Stimulated activated CD8-positive, alpha-beta memory T cell treated with anti-CD3 and anti-CD28 coated beads, Interleukin-2, amount 100 ng/mL, for 48 hours (primary cell): ENCODE data around the gene LCLAT1.
"Not testable (repeated sequence)": the region's sequence is repeated elsewhere in the genome, so short reads cannot be mapped to it uniquely, and the experiment has no call there.

Experiments used
- DNase-seq, 2 donors: peaks; one replicate each; pipeline ENCODE4 v3.0.0-alpha.2; 2020; ENCODE audit warnings: low read depth in 2 of 2

Gene LCLAT1

GRCh38 chr2:30590407-30590806, 143.4 kb downstream of the LCLAT1 start:
- no peak for DNase-seq

DNA sequence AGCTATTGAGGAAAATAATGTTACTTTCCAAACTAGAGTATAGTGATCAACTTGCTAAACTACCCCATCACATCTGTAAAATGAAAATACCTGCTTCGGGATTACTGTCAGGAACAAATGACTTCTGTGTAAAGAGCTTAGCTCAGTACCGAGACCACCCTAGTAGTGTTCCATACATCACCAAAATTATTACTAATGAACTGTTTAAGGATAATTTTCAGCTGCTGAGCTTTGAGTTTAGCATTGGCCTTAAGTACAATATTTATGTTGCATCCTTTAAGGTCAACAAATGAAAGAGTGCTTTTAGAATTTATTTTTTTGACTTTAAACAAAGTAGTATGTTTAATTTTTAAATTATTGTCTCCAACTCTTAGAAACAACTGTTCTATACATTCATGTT, 144.1 kb downstream of the LCLAT1 start:
- DNase-seq: no peak

- DNase-seq: no peak
These were observed 154.3 kb downstream of the LCLAT1 start for GRCh38 chr2:30601375-30601774.

DNA sequence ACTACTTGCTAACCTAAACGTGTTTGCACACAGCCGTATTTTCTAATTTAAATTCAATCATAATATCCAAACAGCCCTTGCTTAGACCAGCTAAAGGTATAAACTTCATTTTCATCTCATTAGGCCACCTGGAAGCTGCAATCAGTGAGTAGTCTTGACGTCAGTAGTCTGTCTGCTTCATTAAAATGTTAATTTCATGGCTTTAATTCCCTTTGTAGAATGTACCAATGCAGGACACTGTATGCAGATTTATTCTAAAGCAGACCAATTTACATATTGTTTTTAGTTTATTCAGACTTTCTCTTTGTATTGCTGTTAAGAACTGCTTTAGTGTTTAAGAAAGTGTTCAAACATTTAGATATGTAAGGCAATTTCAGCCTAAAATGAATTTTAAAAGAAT, 158.2 kb downstream of the LCLAT1 start:
- DNase-seq: no peak

DNA sequence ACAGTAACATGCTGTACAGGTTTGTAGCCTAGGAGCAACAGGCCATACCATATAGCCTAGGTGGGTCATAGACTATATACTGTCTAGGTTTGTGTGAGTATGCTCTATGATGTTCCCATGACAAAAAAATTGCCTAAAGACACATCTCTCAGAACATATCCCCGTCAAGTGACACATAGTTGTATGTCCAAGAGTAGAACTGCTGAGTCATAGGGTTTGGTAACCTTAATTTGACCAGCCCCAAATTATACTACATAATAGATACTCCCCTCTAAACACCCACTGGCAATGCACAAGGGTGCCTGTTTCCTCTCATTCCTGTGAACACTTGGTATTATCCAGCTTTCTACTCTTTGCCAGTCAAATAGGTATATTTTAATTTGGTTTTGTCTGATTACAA, 161.6 kb downstream of the LCLAT1 start:
- DNase-seq: no peak

DNA sequence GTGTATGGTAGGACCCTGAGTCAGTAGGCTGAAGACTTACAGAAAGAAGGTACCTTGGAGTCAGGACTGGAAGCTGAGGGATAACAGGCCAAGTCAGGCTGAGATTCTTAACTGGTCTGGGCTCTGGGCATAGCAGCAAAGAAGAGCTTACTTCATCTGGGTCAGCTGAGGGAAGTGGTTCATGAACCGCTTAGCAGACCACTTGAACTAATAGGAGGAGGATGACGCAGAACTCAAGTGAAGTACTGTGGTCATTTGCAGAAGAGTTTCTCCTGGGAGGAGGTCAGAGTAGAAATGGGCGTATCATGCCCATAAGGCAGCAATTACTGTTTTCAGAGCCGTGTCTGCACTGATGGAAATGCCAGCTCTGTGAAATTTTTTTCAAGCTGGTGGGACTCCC, 164.5 kb downstream of the LCLAT1 start:
- DNase-seq: no peak

DNA sequence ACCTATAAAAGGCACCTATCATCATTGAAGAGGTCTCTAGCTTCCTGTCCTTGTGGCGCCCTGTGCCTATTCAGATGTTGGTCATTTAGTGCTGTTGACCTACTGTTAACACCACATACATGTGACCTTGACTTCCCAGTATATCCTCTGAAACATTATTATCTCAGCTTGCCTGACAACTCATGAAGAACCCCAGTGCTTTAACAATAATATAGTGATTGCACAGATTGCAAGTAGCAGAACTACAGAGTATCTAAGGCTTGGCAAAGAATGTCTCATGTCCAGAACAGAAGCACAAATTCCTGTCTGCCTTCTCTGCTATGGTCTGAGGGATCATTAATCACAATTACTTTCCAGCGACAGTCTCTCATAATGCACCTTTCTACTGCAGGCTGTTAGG, 165.3 kb downstream of the LCLAT1 start:
- DNase-seq: no peak

DNA sequence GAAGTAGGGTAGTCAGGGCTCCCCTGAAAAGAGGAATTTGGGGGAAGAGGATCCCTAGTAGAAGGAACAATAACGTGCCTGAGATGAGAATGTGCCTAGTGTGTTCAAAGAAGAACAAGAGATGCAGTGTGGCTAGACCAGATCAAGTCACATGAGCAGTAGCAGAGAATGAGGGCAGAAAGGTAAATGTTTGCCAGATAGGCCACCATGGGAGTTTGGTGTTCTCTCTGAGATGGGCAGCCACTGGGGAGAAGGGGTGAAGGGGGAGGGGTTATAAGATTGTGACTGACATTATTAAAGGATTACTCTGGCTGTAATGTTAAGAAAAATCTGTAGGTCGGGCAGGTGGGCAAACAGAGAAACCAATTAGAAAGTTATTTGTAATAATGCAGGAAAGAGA, 166.0 kb downstream of the LCLAT1 start:
- no peak for DNase-seq

DNA sequence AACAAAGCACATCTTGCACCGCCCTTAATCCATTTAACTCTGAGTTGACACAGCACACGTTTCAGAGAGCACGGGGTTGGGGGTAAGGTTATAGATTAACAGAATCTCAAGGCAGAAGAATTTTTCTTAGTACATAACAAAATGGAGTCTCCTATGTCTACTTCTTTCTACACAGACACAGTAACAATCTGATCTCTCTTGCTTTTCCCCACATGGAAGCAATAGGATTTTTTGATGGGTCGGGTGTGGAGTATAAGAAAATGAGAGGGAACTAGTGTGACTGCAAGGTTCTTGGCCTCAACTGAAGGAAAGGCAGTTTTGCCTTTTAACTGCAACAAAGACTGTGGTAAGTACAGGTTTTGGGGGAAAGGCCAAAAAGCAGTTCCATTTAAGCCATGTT, 167.2 kb downstream of the LCLAT1 start:
- DNase-seq: not testable (repeated sequence)

DNA sequence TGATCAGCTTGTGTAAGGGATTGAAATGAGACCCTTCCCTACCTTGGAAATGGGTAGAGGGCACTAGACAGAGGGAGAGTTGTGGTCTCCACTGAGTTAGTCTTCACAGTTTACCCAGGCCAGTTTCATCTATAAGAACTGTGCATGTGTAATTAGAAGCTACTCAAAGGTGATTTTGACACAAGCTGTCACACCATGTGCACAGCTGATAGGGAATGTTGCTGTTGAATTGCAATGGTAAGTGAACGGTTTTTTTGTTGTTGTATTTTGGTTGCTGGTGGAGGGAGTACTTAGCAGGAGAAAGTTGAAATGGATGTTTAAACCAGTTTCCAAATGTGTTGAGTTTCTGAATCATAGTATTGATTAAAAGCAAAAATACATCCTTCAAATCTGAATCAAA, 168.9 kb downstream of the LCLAT1 start:
- DNase-seq: no peak

GRCh38 chr2:30620102-30620501, 173.1 kb downstream of the LCLAT1 start:
- DNase-seq: no peak

GRCh38 chr2:30621836-30622235, 174.8 kb downstream of the LCLAT1 start:
- DNase-seq: no peak

DNA sequence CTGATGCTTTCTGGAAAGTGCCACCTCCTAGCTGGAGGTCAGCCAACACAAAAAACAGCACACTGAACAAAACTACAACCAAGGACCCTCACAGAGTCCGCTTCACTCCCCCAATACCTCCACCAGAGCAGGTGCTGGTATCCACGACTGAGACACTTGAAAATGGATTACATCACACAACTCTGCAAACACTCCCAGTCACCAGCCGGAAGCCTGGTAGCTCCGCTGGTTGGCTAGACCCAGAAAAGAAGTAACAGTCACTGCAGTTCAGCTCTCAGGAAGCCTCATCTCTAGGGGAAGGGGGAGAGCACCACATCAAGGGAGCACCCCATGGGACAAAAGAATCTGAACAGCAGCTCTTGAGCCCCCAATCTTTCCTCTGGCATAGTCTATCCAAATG, 175.4 kb downstream of the LCLAT1 start:
- DNase-seq: no peak

GRCh38 chr2:30625276-30625675, 178.2 kb downstream of the LCLAT1 start:
- DNase-seq: no peak

- DNase-seq: no peak
These were observed 178.7 kb downstream of the LCLAT1 start for GRCh38 chr2:30625701-30626100.

- no peak for DNase-seq
These were observed 179.4 kb downstream of the LCLAT1 start for GRCh38 chr2:30626397-30626796.

DNA sequence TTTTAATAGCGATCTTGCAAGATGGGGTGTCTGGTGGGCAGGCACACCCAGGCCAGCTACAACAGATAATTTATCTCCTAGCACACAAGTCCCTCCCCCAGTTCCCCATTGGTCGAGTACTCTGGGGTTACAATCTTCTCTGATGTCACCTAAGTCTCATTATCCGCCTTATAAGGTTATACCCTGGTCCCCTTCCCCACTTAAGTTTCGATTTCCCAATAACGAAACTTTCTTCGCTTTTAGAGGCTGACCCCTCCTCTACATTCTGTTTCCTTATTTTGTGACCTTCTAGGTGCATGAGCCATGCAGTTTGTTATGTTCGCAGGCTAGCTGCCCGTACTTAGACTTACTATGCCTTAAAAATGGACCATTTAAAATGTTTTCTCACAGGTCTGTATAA, 180.1 kb downstream of the LCLAT1 start:
- DNase-seq: no peak

GRCh38 chr2:30628341-30628740, 181.3 kb downstream of the LCLAT1 start:
- DNase-seq: no peak

DNA sequence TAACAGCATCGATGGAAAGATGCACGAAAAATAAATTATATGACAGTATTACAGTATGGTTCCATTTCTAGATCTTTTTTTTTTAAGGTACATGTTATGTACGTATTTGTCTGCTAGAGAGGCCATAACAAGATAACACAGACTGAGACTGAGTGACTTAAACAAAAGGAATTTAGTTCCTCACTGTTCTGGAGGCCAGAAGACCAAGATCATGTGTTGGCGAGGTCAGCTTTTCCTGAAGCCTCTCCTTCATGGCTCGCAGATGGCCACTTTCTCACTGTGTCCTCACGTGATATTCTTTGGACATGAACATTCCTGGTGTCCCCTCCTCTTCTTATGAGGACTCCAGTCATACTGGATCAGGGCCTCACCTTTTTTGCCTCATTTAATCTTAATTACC, 182.8 kb downstream of the LCLAT1 start:
- no peak for DNase-seq

DNA sequence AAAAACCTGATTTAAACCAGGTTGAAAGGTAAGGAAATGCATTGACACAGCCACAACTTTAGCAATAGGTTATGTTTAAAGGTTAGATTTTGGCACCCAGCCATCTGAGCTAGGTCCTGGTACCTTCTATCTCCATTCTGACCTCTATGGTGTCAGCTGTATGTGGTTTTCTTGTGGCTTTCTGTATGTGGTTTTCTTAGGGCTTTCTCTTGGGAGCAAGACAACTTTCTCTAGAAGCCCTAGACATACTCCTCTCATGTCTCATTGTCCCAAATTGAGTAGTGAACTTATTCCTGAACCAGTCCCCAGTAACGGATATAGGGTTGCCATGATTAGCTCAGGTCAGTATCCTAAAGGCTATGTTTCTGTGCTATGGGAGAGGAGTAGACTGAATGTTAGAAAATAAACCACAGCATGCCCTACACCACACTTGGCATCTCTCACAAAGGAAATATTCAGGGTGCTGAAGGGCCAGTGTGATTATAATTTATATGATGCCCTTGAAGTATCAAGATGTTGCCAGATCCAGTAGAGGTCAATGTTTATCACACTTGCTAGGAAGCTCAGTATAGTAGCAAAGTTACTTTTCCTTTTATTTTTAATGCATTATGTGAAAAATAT, 184.1 kb downstream of the LCLAT1 start:
- no peak for DNase-seq

- no peak for DNase-seq
These were observed 186.0 kb downstream of the LCLAT1 start for GRCh38 chr2:30633039-30633438.

DNA sequence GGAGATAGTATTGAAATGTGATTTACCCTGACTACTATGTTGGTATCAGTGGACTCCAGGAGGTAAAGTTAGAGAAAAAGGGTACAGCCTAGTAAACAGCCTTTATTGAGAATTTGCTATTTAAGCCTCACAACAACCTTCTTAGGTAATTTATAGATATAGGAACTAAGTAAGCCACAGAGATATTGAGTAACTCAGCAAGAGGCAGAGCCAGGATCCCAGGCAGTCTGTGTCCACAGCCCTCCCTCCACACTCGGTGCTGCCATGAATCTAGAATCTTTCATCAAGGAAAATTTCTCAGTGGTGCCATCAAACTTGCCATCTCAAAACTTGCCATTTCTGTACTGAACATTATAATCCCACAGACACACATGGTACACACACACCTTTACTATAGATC, 189.3 kb downstream of the LCLAT1 start:
- no peak for DNase-seq

DNA sequence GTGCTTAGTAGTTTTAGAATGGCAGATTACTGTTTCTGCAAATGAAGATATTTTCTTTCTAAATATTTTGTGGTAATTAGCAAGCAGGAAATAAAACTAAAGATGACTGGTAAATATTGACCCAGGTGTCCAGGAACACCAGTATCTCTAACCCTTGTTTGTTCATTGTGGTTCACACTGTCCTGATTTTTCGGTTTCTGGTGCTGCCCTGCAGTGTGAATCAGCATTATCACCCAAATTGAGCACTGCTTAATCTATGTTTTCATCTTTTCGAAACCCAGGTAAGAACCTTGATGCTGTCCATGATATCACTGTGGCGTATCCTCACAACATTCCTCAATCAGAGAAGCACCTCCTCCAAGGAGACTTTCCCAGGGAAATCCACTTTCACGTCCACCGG, 192.8 kb downstream of the LCLAT1 start:
- no peak for DNase-seq

DNA sequence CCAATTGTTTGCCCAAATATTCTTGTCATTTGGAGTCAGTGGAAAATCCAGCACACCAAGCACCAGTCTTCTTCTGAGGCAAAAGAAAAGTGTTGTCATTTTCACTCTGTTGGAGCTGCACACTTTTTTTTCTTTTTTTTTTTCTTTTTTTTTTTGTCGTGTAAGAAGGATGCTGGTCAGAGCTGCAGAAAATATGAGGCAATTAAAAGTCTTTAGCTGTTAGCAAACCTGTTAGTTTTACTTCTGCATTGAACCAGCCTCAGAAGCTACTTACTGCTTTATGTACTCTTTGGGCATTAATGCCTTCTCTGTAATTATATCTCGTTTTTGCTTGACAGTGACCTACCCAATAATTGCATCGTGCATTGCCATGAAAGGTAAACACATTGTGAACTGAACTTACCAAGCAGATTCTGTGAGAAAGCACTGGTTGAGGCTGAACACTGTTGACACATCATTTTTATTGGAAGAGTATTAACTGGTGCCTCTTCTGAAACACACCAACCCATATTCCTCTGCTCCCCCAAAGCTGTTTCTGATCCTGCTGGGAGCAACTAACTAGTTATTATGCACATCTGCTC, 194.8 kb downstream of the LCLAT1 start:
- no peak for DNase-seq
